HG03520 (cell line): ENCODE data around the gene ZFP64.

Experiments
- ATAC-seq: cut with Tn5 transposase; IDR thresholded peaks from one replicate; pipeline ENCODE4 v1.9.1; 2021; ENCODE audit warnings: mild to moderate bottlenecking, moderate library complexity; ENCODE audit not compliant: unreplicated experiment

ZFP64 gene

GRCh38 chr20:52105442-52106422, 85.8 kb downstream of the ZFP64 start:
- ATAC-seq, result no peak

GRCh38 chr20:52104546-52105441, 86.8 kb downstream of the ZFP64 start:
- no peak for ATAC-seq

GRCh38 chr20:52103913-52104545, 87.5 kb downstream of the ZFP64 start:
- ATAC-seq, result no peak

GRCh38 chr20:52103335-52103912, 88.2 kb downstream of the ZFP64 start:
- ATAC-seq, result no peak

GRCh38 chr20:52102559-52102958, 89.0 kb downstream of the ZFP64 start:
- no peak for ATAC-seq

GRCh38 chr20:52102126-52102525, 89.5 kb downstream of the ZFP64 start:
- ATAC-seq, result no peak
